CD4-positive, alpha-beta T cell treated with Interleukin-4 for 4 hours (primary cell): ENCODE measurements around the gene PIK3R6.
A peak's percentile ranks its signal among the peaks of the same experiment; 100 is the strongest.
"Not testable (repeated sequence)": the region's sequence is repeated elsewhere in the genome, so short reads cannot be mapped to it uniquely, and the experiment has no call there.

Source experiments
- DNase-seq: peaks from one replicate; pipeline ENCODE4 v3.0.0-alpha.2; 2020

PIK3R6 gene

GRCh38 chr17:8823279-8823678 is 44.2 kb downstream of the PIK3R6 start:
- no peak for DNase-seq

- no peak for DNase-seq
Measured at GRCh38 chr17:8822401-8823035, 45.0 kb downstream of the PIK3R6 start.

- DNase-seq = no peak
Measured at GRCh38 chr17:8821446-8822105, 45.9 kb downstream of the PIK3R6 start.

- no peak for DNase-seq
Measured at GRCh38 chr17:8820311-8821010, 47.0 kb downstream of the PIK3R6 start.

- no peak for DNase-seq
Measured at GRCh38 chr17:8818654-8819330, 48.7 kb downstream of the PIK3R6 start.

GRCh38 chr17:8818047-8818446 is 49.4 kb downstream of the PIK3R6 start:
- DNase-seq = no peak

GRCh38 chr17:8806926-8807550 is 60.4 kb downstream of the PIK3R6 start:
- DNase-seq = peak; percentile 11

- no peak for DNase-seq
Measured at GRCh38 chr17:8806253-8806925, 61.1 kb downstream of the PIK3R6 start.

- not testable (repeated sequence) for DNase-seq
Measured at GRCh38 chr17:8805396-8805795, 62.1 kb downstream of the PIK3R6 start.

GRCh38 chr17:8803531-8804420 is 63.7 kb downstream of the PIK3R6 start:
- no peak for DNase-seq

- no peak for DNase-seq
Measured at GRCh38 chr17:8801135-8801840, 66.2 kb downstream of the PIK3R6 start.

- DNase-seq = no peak
Measured at GRCh38 chr17:8800656-8801055, 66.8 kb downstream of the PIK3R6 start.

- DNase-seq = no peak
Measured at GRCh38 chr17:8799570-8800212, 67.8 kb downstream of the PIK3R6 start.

- no peak for DNase-seq
Measured at GRCh38 chr17:8798846-8799569, 68.5 kb downstream of the PIK3R6 start, which contains the start of gene MFSD6L. MFSD6L (minus strand) TSS chr17:8799365; CDS start chr17:8799120, 245 bp downstream.

- DNase-seq = no peak
Measured at GRCh38 chr17:8798176-8798845, 69.2 kb downstream of the PIK3R6 start.

- DNase-seq = no peak
Measured at GRCh38 chr17:8797621-8798175, 69.8 kb downstream of the PIK3R6 start.

- no peak for DNase-seq
Measured at GRCh38 chr17:8794636-8795035, 72.8 kb downstream of the PIK3R6 start.

- DNase-seq = no peak
Measured at GRCh38 chr17:8793649-8794048, 73.8 kb downstream of the PIK3R6 start.
